Esophagus muscularis mucosa (tissue), 4 donors: Measurements from ENCODE around the gene FAM193A. TPM values are rescaled to one million over a fixed set of nuclear protein-coding genes. Genes with fewer than 3 reads are reported as not detected.
"Not testable (repeated sequence)": the region's sequence is repeated elsewhere in the genome, so short reads cannot be mapped to it uniquely, and the experiment has no call there.

Experiments used
- DNase-seq: peaks from one replicate; pipeline ENCODE4 v3.0.0-alpha.2; 2017; ENCODE audit errors: extremely low spot score
- H3K27ac ChIP-seq, 4 donors: fragments of 200-600 bp; sonication (generic); replicated peaks in 1 of 4; 1 replicate in 3 of 4; 2 replicates in 1 of 4; pipeline ENCODE4 v1.5.1; 2016 to 2019; ENCODE audit warnings: mild to moderate bottlenecking in 1 of 4
- H3K27me3 ChIP-seq, 4 donors: fragments of 200-600 bp; sonication (generic); one replicate each; pipeline versions ENCODE4 v1.5.1 to v1.6.0; 2016 to 2019
- H3K36me3 ChIP-seq, 4 donors: fragments of 200-600 bp; sonication (generic); one replicate each; pipeline ENCODE4 v1.5.1; 2016 to 2019
- H3K4me1 ChIP-seq, 4 donors: fragments of 200-600 bp; sonication (generic); one replicate each; pipeline ENCODE4 v1.5.1; 2016 to 2019
- H3K4me3 ChIP-seq, 4 donors: fragments of 200-600 bp; sonication (generic); 1 replicate in 2 of 4; 2 replicates in 2 of 4; pipeline ENCODE4 v1.5.1; 2016 to 2019; ENCODE audit warnings: mild to moderate bottlenecking in 4 of 4, moderate library complexity in 1 of 4
- H3K9me3 ChIP-seq, 4 donors: fragments of 200-600 bp; sonication (generic); 1 replicate in 3 of 4; 2 replicates in 1 of 4; pipeline ENCODE4 v1.5.1; 2016 to 2019
- EP300 ChIP-seq: sonication (generic); formaldehyde crosslinking; IDR thresholded peaks from one replicate; pipeline ENCODE4 v1.6.1; 2017; ENCODE audit warnings: antibody characterized with exemption
- POLR2A ChIP-seq: fragments of 450-650 bp; IDR thresholded peaks from one replicate; pipeline ENCODE4 v1.6.1; 2017; ENCODE audit warnings: antibody characterized with exemption, moderate library complexity, mild to moderate bottlenecking, low read depth
- POLR2AphosphoS5 ChIP-seq, 2 donors: sonication (generic); formaldehyde crosslinking; IDR thresholded peaks; one replicate each; pipeline ENCODE4 v1.6.1; 2017; ENCODE audit warnings: antibody characterized with exemption in 2 of 2
- WGBS: methylation state at CpG from one replicate; pipeline ENCODE4 v1.1.5; 2018; 5-methylcytosine and 5-hydroxymethylcytosine counted together
- intact Hi-C: fragments of 100-400 bp; cut with DNase I; formaldehyde crosslinking; loops from one replicate; pipeline ENCODE4 v1.15.1; 2023
- total RNA-seq, 4 donors: library from RNA; depleted of rRNA; stranded (reverse); fragments of >200 nt; gene quantifications; one replicate each; pipeline versions ENCODE4 v1.1.0 to v1.2.1, GENCODE V29; 2016
- TF ChIP-seq, protein P1 (sequence below), 3 experiments: fragments of 200-600 bp in 2 of 3; fragments of 450-650 bp in 1 of 3; sonication (generic) in 2 of 3; IDR thresholded peaks; one replicate each; pipeline ENCODE4 v1.5.1; 2017 to 2019; ENCODE audit warnings: antibody characterized with exemption in 3 of 3, mild to moderate bottlenecking in 2 of 3, moderate library complexity in 1 of 3

FAM193A gene
- total RNA-seq, 4 donors from 2014 or later = 20.0 to 30.6 (median 24.6) TPM

GRCh38 chr4:2606960-2607506 lies 70.6 kb downstream of the FAM193A start:
- no peak overlapping the region for H3K27ac ChIP-seq
- no peak overlapping the region for H3K4me3 ChIP-seq
- no peaks in the 10 kb centered on the region for H3K27me3 ChIP-seq
- TF ChIP-seq EP300 = no peak
- TF ChIP-seq POLR2A = no peak
- intact Hi-C loops = no loop called here
- DNase-seq = no peak
- H3K36me3 ChIP-seq = peaks cover 0 to 3% (median under 1%) of the 10 kb centered on the region in 4 donors
- peaks cover 26 to 41% (median 38%) of the 10 kb centered on the region in 4 donors for H3K4me1 ChIP-seq
- no peaks in the 10 kb centered on the region for H3K9me3 ChIP-seq
- 78% methylated on average over 9 of the region's 9 CpGs for WGBS

- TF ChIP-seq EP300 (no peak), POLR2A (no peak), POLR2AphosphoS5 (IDR thresholded peaks at IDR 0.05) (no peak)
- TF ChIP-seq, protein P1, sequence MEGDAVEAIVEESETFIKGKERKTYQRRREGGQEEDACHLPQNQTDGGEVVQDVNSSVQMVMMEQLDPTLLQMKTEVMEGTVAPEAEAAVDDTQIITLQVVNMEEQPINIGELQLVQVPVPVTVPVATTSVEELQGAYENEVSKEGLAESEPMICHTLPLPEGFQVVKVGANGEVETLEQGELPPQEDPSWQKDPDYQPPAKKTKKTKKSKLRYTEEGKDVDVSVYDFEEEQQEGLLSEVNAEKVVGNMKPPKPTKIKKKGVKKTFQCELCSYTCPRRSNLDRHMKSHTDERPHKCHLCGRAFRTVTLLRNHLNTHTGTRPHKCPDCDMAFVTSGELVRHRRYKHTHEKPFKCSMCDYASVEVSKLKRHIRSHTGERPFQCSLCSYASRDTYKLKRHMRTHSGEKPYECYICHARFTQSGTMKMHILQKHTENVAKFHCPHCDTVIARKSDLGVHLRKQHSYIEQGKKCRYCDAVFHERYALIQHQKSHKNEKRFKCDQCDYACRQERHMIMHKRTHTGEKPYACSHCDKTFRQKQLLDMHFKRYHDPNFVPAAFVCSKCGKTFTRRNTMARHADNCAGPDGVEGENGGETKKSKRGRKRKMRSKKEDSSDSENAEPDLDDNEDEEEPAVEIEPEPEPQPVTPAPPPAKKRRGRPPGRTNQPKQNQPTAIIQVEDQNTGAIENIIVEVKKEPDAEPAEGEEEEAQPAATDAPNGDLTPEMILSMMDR (IDR thresholded peaks at IDR 0.05) = no peak
- 91% methylated on average over 10 of the region's 10 CpGs for WGBS
- Histone ChIP-seq H3K4me1 (peaks cover 26 to 41% (median 38%) of the 10 kb centered on the region in 4 donors), H3K4me3 (no peak overlapping the region), H3K27me3 (no peaks in the 10 kb centered on the region), H3K27ac (no peak overlapping the region), H3K9me3 (no peaks in the 10 kb centered on the region), H3K36me3 (peaks cover 0 to 3% (median 0%) of the 10 kb centered on the region in 4 donors)
- DNase-seq = no peak
- intact Hi-C loops = no loop called here
These were observed 71.4 kb downstream of the FAM193A start for GRCh38 chr4:2607822-2608221.

- peaks cover 26 to 41% (median 38%) of the 10 kb centered on the region in 4 donors for H3K4me1 ChIP-seq
- H3K4me3 ChIP-seq = no peak overlapping the region
- H3K9me3 ChIP-seq = no peaks in the 10 kb centered on the region
- 87% methylated on average over 5 of the region's 7 CpGs for WGBS
- intact Hi-C loops = no loop called here
- no peaks in the 10 kb centered on the region for H3K27me3 ChIP-seq
- H3K27ac ChIP-seq = no peak overlapping the region
- DNase-seq = no peak
- H3K36me3 ChIP-seq = peaks cover 0 to 3% (median 0%) of the 10 kb centered on the region in 4 donors
- no peak for TF ChIP-seq EP300
- TF ChIP-seq, protein P1 (IDR thresholded peaks at IDR 0.05) = no peak
- TF ChIP-seq POLR2AphosphoS5 (IDR thresholded peaks at IDR 0.05) = no peak
- no peak for TF ChIP-seq POLR2A
These were observed 71.8 kb downstream of the FAM193A start for GRCh38 chr4:2608291-2608690.

- TF ChIP-seq POLR2A (no peak), POLR2AphosphoS5 (IDR thresholded peaks at IDR 0.05) (no peak), EP300 (no peak)
- TF ChIP-seq, protein P1 (IDR thresholded peaks at IDR 0.05) = no peak
- no peaks in the 10 kb centered on the region for H3K36me3 ChIP-seq
- H3K4me3 ChIP-seq = no peak overlapping the region
- 96% methylated on average over 14 of the region's 14 CpGs for WGBS
- no peaks in the 10 kb centered on the region for H3K27me3 ChIP-seq
- DNase-seq = no peak
- H3K9me3 ChIP-seq = no peaks in the 10 kb centered on the region
- intact Hi-C loops = no loop called here
- H3K27ac ChIP-seq = no peak overlapping the region
- peaks cover 12 to 26% (median 21%) of the 10 kb centered on the region in 4 donors for H3K4me1 ChIP-seq
These were observed 79.4 kb downstream of the FAM193A start for GRCh38 chr4:2615821-2616220.

- TF ChIP-seq EP300 (no peak), POLR2A (no peak), POLR2AphosphoS5 (IDR thresholded peaks at IDR 0.05) (no peak)
- TF ChIP-seq, protein P1 (IDR thresholded peaks at IDR 0.05) = no peak
- DNase-seq = no peak
- intact Hi-C loops = no loop called here
- Histone ChIP-seq H3K27ac (no peak overlapping the region), H3K4me1 (peaks cover 12 to 42% (median 26%) of the 10 kb centered on the region in 4 donors), H3K36me3 (no peaks in the 10 kb centered on the region), H3K4me3 (no peak overlapping the region), H3K27me3 (no peaks in the 10 kb centered on the region), H3K9me3 (no peaks in the 10 kb centered on the region)
- WGBS = 82% methylated on average over 6 of the region's 6 CpGs
These were observed 81.5 kb downstream of the FAM193A start for GRCh38 chr4:2617955-2618354.

- H3K9me3 ChIP-seq, intact Hi-C loops, H3K27me3 ChIP-seq, H3K36me3 ChIP-seq, H3K4me3 ChIP-seq, DNase-seq, H3K27ac ChIP-seq: not testable (repeated sequence)
- peaks cover 16 to 50% (median 31%) of the 10 kb centered on the region in 4 donors for H3K4me1 ChIP-seq
- WGBS = 96% methylated on average over 9 of the region's 9 CpGs
These were observed 82.3 kb downstream of the FAM193A start for GRCh38 chr4:2618729-2619128.
